Fibroblast of the aortic adventitia (primary cell): ENCODE measurements around the gene TADA3. TPM values are rescaled to one million over a fixed set of nuclear protein-coding genes. Genes with fewer than 3 reads are reported as not detected.

Experiments used
- DNase-seq: peaks from one replicate; pipeline ENCODE4 v3.0.0-alpha.2; 2010; ENCODE audit warnings: low read depth
- H3K4me3 ChIP-seq: 2 replicates; pipeline ENCODE4 v1.5.1; 2011; ENCODE audit warnings: low read depth, mild to moderate bottlenecking, control low read depth, low read length, moderate library complexity
- total RNA-seq: library from RNA; depleted of rRNA; stranded (reverse); fragments of >200 nt; gene quantifications from 2 replicates; pipeline ENCODE4 v1.2.3, GENCODE V29; 2012; ENCODE audit warnings: low replicate concordance
- TF ChIP-seq, protein P1 (sequence below): IDR thresholded peaks from 2 replicates; pipeline ENCODE4 v1.5.1; 2011; ENCODE audit warnings: mild to moderate bottlenecking, low read length, control low read depth, inconsistent platforms; ENCODE audit not compliant: insufficient read depth

Gene TADA3
- total RNA-seq, 1 donor, result 74.2 TPM

DNA sequence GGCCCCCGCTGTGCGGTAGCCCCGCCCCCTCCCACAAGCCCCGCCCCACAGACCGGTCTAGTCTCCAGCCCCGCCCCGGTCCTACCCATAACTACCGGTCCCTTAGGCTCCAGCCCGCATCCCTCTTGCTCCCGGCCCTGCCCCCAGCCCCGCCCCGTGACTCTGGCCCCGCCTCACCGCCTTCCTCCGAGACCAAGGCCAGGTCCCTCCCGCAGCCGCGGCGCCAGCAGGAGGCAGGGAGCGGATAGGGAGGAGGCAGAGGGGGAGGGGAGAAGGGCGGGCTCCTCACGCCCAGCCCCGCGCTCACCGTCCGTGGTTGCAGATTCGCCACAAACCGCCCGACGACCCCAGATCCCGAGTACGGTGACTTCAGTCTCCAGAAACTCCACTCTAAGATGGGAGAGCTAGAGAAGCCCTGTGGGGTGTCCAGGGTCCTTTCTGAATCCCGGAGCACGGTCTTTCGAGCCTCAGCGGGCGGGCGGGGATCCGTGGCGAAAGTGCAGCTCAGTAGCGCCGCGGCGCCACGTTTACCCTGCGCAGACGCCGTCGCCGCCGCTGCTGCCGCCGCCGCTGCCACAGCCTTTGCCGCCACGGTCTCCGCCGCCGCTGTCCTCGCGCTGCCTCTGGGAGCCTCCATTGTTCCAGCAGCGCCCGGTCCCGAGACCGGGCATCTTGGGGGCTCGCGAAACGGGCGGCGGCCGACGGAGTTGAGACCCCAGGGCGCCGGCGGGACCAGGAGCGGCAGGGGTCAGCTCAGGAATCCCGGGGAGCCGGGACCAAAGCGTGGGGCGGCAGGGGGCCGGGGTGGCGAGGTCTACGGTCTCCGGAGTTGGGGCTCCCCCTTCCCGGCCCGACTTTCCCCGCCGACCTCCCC lies 60.8 kb downstream of the TADA3 start, which contains the start of gene BRPF1:
BRPF1 (plus strand) TSS at position 530 of the 874 bp plus-strand sequence. CDS start 2,406 bp downstream, outside the sequence.
- TF ChIP-seq, protein P1, sequence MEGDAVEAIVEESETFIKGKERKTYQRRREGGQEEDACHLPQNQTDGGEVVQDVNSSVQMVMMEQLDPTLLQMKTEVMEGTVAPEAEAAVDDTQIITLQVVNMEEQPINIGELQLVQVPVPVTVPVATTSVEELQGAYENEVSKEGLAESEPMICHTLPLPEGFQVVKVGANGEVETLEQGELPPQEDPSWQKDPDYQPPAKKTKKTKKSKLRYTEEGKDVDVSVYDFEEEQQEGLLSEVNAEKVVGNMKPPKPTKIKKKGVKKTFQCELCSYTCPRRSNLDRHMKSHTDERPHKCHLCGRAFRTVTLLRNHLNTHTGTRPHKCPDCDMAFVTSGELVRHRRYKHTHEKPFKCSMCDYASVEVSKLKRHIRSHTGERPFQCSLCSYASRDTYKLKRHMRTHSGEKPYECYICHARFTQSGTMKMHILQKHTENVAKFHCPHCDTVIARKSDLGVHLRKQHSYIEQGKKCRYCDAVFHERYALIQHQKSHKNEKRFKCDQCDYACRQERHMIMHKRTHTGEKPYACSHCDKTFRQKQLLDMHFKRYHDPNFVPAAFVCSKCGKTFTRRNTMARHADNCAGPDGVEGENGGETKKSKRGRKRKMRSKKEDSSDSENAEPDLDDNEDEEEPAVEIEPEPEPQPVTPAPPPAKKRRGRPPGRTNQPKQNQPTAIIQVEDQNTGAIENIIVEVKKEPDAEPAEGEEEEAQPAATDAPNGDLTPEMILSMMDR, result peak; percentile 22
- peak; percentile 99 for DNase-seq
- H3K4me3 ChIP-seq, result peak within 1 kb of the TSS; percentile 95

DNA sequence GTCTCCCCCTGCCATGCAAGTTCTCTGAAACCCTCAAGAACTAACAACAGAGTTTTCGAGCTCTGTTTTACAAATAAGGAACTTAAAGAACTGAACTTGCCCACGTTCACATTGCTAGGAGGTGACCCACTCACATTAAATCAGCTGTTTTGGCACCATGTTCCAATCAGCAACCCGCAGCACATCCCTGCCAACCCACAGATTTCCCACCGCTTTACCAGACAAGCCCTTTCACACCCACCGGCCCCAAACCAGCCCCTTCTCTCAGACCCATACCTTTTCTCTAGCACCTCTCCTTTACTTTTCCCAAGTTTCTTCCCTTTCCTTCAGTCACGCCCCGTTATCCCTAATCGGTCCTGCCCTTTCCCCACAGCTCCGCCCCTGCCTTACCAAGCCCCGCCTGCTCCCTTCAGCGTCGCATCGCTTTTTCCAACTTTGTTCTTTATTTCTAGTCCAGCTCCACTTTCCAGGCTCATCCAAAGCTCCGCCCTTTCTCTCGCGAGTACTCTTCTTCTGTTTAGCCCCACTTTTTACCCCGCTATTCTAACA lies 61.5 kb downstream of the TADA3 start:
- DNase-seq, result no peak
- TF ChIP-seq, protein P1, result no peak
- peak overlapping the region; percentile 69 for H3K4me3 ChIP-seq

Other genes starting within 250 kb of the TADA3 start
- not detected in 2 replicates for gene LHFPL4, start 238.7 kb downstream of the TADA3 start, total RNA-seq
- gene MTMR14, start 143.0 kb downstream of the TADA3 start, total RNA-seq, result 25.8 and 26.1 TPM in 2 replicates
- gene CPNE9, start 88.6 kb downstream of the TADA3 start, total RNA-seq, result not detected in 2 replicates
- 7.8 and 13.9 TPM in 2 replicates for gene BRPF1, start 60.7 kb downstream of the TADA3 start, total RNA-seq
- 32.1 and 55.0 TPM in 2 replicates for gene OGG1, start 42.5 kb downstream of the TADA3 start, total RNA-seq
- gene CAMK1, start 22.5 kb downstream of the TADA3 start, total RNA-seq, result 24.5 and 41.5 TPM in 2 replicates
- 78.4 and 198 TPM in 2 replicates for gene ARPC4, start 609 bp upstream of the TADA3 start, total RNA-seq
- gene TTLL3, start 17.8 kb upstream of the TADA3 start, total RNA-seq, result 34.3 and 40.8 TPM in 2 replicates
- 21.3 and 25.8 TPM in 2 replicates for gene RPUSD3, start 51.5 kb upstream of the TADA3 start, total RNA-seq
- not detected in 2 replicates for gene CIDEC, start 87.8 kb upstream of the TADA3 start, total RNA-seq
- gene JAGN1, start 98.1 kb upstream of the TADA3 start, total RNA-seq, result 9.8 and 25.8 TPM in 2 replicates
- gene IL17RE, start 110.4 kb upstream of the TADA3 start, total RNA-seq, result 1.5 and 3.1 TPM in 2 replicates
- gene IL17RC, start 124.6 kb upstream of the TADA3 start, total RNA-seq, result 47.9 and 52.2 TPM in 2 replicates
- 7.2 and 13.2 TPM in 2 replicates for gene CRELD1, start 141.4 kb upstream of the TADA3 start, total RNA-seq
- 4.2 and 5.5 TPM in 2 replicates for gene PRRT3, start 159.9 kb upstream of the TADA3 start, total RNA-seq
- 17.9 and 59.7 TPM in 2 replicates for gene EMC3, start 194.4 kb upstream of the TADA3 start, total RNA-seq
- gene FANCD2, start 234.0 kb upstream of the TADA3 start, total RNA-seq, result 2.2 and 26.8 TPM in 2 replicates